HUDEP-2 (cell line): ENCODE results near the gene CENPL.
"Not testable (repeated sequence)": the region's sequence is repeated elsewhere in the genome, so short reads cannot be mapped to it uniquely, and the experiment has no call there.

ENCODE experiments used
- DNase-seq, 76 experiments: peaks; one replicate each; lab custom pipeline; 2025; ENCODE audit not compliant: unreplicated experiment in 76 of 76; lab: John Stamatoyannopoulos, UW

Gene CENPL

DNA sequence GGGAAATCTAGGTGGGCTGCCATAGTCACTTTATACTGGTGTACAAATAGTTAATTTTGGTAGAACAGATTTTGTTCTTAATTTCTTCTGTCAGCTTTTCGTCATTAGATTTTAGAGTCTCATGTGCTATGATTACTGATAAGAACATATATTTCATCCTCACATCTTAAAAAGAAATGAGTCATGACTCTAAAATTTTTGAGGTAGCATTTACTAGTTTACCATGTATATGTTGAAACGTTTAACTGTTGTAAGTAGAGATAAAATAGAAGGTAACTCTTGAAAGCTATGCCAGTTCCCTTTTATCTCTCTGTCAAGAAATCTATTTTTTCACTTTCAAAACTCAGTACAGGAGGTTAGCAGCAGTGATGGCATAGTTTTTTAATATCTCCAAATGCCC is 56.5 kb downstream of the CENPL start:
- no peak for DNase-seq

DNA sequence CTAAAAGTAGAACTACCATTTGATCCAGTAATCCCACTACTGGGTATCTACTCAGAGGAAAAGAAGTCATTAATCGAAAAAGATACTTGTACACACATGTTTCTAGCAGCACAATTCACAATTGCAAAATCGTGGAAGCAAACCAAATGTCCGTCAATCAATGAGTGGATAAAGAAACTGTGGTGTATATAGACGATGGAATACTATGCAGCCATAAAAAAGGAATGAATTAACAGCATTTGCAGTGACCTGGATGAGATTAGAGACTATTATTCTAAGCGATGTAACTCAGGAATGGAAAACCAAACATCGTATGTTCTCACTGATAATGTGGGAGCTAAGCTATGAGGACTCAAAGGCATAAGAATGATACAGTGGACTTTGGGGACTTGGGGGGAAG is 60.4 kb downstream of the CENPL start:
- not testable (repeated sequence) for DNase-seq

- DNase-seq = no peak
Measured at GRCh38 chr1:173758980-173759379, 65.7 kb downstream of the CENPL start.

DNA sequence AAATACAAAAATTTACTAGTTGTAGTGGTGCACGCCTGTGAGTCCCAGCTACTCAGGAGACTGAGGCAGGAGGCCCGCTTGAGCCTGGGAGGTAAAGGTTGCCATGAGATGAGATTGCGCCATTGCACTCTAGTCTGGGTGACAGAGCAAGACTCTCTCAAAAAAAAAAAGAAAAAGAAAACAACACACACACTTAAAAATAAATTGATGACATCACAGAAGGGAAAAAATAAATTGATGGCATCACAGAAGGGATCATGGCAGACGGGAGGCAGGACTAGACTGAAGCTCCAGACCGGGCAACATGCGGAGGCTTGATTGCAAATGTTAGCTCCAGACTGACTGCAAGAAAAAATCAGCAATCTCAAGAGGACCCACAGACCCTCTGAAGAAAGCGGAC is 66.6 kb downstream of the CENPL start:
- no peak for DNase-seq

DNA sequence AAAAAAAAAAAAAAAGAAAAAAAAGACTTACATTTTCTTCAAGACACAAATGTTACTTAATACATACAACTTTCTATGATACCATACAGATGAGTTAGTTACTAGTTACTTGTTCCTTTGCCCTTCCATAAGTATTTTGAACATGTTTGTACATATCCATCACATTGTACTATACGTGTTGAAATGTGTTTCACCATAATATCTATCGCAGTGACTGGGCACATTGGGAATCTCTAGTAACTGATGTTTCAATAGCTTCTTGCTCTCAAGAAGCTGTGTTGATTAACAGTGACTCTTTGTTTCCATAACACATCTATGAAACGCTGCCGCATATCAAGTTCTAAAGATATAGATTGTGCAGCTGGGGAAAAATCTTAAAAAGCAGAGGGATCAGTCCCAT is 67.0 kb downstream of the CENPL start:
- no peak for DNase-seq

GRCh38 chr1:173753830-173754229 is 70.9 kb downstream of the CENPL start:
- no peak for DNase-seq
